Uterus (tissue), 4 donors: Measurements from ENCODE around the gene RASGRF1. TPM values are rescaled to one million over a fixed set of nuclear protein-coding genes. Genes with fewer than 3 reads are reported as not detected.

Source experiments
- DNase-seq, 2 donors: peaks; one replicate each; pipeline ENCODE4 v3.0.0-alpha.2; 2019 to 2020
- H3K27ac ChIP-seq, 2 donors: fragments of 200-600 bp; sonication (generic); 1 replicate in 1 of 2; 2 replicates in 1 of 2; pipeline ENCODE4 v1.5.1; 2016 to 2018
- H3K27me3 ChIP-seq, 2 donors: fragments of 200-600 bp; sonication (generic); one replicate each; pipeline ENCODE4 v1.5.1; 2018 to 2019; ENCODE audit warnings: control low read depth in 1 of 2
- H3K36me3 ChIP-seq, 2 donors: fragments of 200-600 bp; sonication (generic); one replicate each; pipeline ENCODE4 v1.5.1; 2019; ENCODE audit warnings: control low read depth in 1 of 2
- H3K4me1 ChIP-seq, 2 donors: fragments of 200-600 bp; sonication (generic); one replicate each; pipeline ENCODE4 v1.5.1; 2018 to 2019; ENCODE audit warnings: control low read depth in 1 of 2
- H3K4me3 ChIP-seq, 2 donors: fragments of 200-600 bp; sonication (generic); 1 replicate in 1 of 2; 2 replicates in 1 of 2; pipeline ENCODE4 v1.5.1; 2018 to 2019; ENCODE audit warnings: mild to moderate bottlenecking in 1 of 2
- H3K9me3 ChIP-seq, 2 donors: fragments of 200-600 bp; sonication (generic); one replicate each; pipeline ENCODE4 v1.5.1; 2019; ENCODE audit warnings: control low read depth in 1 of 2
- CTCF ChIP-seq, 4 experiments: fragments of 200-600 bp in 2 of 4; fragments of 450-650 bp in 2 of 4; sonication (generic) in 2 of 4; IDR thresholded peaks; one replicate each; pipeline ENCODE4 v1.5.1; 2016 to 2019; ENCODE audit warnings: antibody characterized with exemption in 4 of 4, mild to moderate bottlenecking in 2 of 4, moderate library complexity in 1 of 4
- POLR2A ChIP-seq, 2 donors: fragments of 450-650 bp; IDR thresholded peaks; one replicate each; pipeline ENCODE4 v1.6.1; 2016; ENCODE audit warnings: antibody characterized with exemption in 2 of 2, mild to moderate bottlenecking in 1 of 2, moderate library complexity in 1 of 2
- intact Hi-C: fragments of 100-400 bp; cut with DNase I; formaldehyde crosslinking; loops from one replicate; pipeline ENCODE4 v1.15.1; 2023; ENCODE audit warnings: low total_unique reads
- total RNA-seq, 4 donors: library from RNA; depleted of rRNA in 3 of 4; stranded (reverse); fragments of >200 nt in 3 of 4; gene quantifications; one replicate each; pipeline versions ENCODE4 v1.1.0 to v1.2.4, GENCODE V29; 2014 to 2023
- donor health status: DM: yes; HTN: yes; CAD: no.

RASGRF1 gene
- total RNA-seq, 4 donors from 2014 or later = 0.21 to 3.4 (median 1.8) TPM; not detected in 1

- H3K4me3 ChIP-seq = no peak overlapping the region
- no peaks in the 10 kb centered on the region for H3K36me3 ChIP-seq
- H3K4me1 ChIP-seq = no peaks in the 10 kb centered on the region
- TF ChIP-seq CTCF (IDR thresholded peaks at IDR 0.05) (no peak), POLR2A (IDR thresholded peaks at IDR 0.05) (no peak)
- no peak overlapping the region for H3K27ac ChIP-seq
- H3K9me3 ChIP-seq = no peaks in the 10 kb centered on the region
- intact Hi-C loops = no loop called here
- no peak for DNase-seq
- H3K27me3 ChIP-seq = no peaks in the 10 kb centered on the region
Observed at GRCh38 chr15:79122991-79123390, 32.4 kb upstream of the RASGRF1 start.

- intact Hi-C loops = no loop called here
- TF ChIP-seq POLR2A (IDR thresholded peaks at IDR 0.05) = no peak
- TF ChIP-seq CTCF (IDR thresholded peaks at IDR 0.05) = no peak
- Histone ChIP-seq H3K27ac (no peak overlapping the region), H3K4me1 (no peaks in the 10 kb centered on the region), H3K27me3 (no peaks in the 10 kb centered on the region), H3K9me3 (no peaks in the 10 kb centered on the region), H3K4me3 (no peak overlapping the region), H3K36me3 (no peaks in the 10 kb centered on the region)
- no peak for DNase-seq
Observed at GRCh38 chr15:79122391-79122790, 31.8 kb upstream of the RASGRF1 start.

GRCh38 chr15:79121571-79121970 is 31.0 kb upstream of the RASGRF1 start:
- no peaks in the 10 kb centered on the region for H3K36me3 ChIP-seq
- H3K27me3 ChIP-seq = no peaks in the 10 kb centered on the region
- no peaks in the 10 kb centered on the region for H3K9me3 ChIP-seq
- H3K4me3 ChIP-seq = no peak overlapping the region
- no peak overlapping the region for H3K27ac ChIP-seq
- H3K4me1 ChIP-seq = no peaks in the 10 kb centered on the region
- no peak for DNase-seq
- TF ChIP-seq CTCF (IDR thresholded peaks at IDR 0.05) (no peak), POLR2A (IDR thresholded peaks at IDR 0.05) (no peak)
- intact Hi-C loops = no loop called here

- Histone ChIP-seq H3K27ac (no peak overlapping the region), H3K4me3 (no peak overlapping the region), H3K36me3 (no peaks in the 10 kb centered on the region), H3K4me1 (no peaks in the 10 kb centered on the region), H3K9me3 (no peaks in the 10 kb centered on the region), H3K27me3 (no peaks in the 10 kb centered on the region)
- intact Hi-C loops = no loop called here
- DNase-seq = no peak
- TF ChIP-seq POLR2A (IDR thresholded peaks at IDR 0.05) (no peak), CTCF (IDR thresholded peaks at IDR 0.05) (no peak)
Observed at GRCh38 chr15:79117442-79118204, 27.0 kb upstream of the RASGRF1 start.

- H3K4me3 ChIP-seq = no peak overlapping the region
- no peak for TF ChIP-seq CTCF (IDR thresholded peaks at IDR 0.05)
- TF ChIP-seq POLR2A (IDR thresholded peaks at IDR 0.05) = no peak
- intact Hi-C loops = no loop called here
- H3K27me3 ChIP-seq = no peaks in the 10 kb centered on the region
- no peaks in the 10 kb centered on the region for H3K36me3 ChIP-seq
- H3K4me1 ChIP-seq = no peaks in the 10 kb centered on the region
- no peak overlapping the region for H3K27ac ChIP-seq
- no peak for DNase-seq
- H3K9me3 ChIP-seq = no peaks in the 10 kb centered on the region
Observed at GRCh38 chr15:79116771-79117170, 26.2 kb upstream of the RASGRF1 start.
